ENCODE results near the gene RXRA.

RXRA gene

GRCh38 chr9:134323741-134324358 is 2.4 kb upstream of the RXRA start:
- no peak for DNase-seq (ENCODE audit: low read depth in 2 of 2)

DNA sequence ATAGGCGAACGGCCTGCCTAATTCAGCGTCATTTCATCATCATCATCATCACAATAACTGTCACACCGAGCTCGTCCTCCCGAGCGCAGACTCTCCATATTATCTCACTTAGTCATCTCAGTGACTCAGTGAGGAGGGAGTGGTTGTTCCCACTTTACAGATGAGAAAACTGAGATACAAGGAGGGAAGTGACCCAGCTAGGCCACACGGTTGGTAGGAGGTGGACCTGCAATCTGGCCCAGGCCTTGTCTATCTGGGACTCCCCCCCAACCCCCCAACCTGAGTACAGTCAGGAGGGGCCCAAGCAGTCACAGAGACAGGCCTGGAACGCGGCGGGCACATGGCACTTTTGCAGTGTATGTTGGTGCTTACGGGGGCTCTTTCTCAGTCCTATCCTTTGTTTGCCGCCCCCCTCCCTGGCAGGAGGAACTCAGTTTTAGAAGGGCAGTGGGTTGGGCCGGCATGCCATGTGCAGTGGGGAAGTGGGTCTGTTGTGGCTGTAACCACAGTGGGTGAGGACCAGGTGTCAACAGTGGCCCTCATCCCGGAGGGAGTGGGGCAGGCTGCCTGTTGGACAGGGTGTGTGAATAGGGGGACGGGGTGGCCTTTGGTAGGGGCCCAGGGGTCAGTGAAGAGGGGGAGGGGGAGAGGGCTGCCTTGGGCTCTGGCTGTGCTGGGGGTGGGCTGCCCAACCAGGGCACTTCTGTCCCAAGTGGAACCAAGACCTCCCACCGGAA is 1.7 kb upstream of the RXRA start:
- DNase-seq (ENCODE audit: low read depth in 2 of 2), result no peak

DNA sequence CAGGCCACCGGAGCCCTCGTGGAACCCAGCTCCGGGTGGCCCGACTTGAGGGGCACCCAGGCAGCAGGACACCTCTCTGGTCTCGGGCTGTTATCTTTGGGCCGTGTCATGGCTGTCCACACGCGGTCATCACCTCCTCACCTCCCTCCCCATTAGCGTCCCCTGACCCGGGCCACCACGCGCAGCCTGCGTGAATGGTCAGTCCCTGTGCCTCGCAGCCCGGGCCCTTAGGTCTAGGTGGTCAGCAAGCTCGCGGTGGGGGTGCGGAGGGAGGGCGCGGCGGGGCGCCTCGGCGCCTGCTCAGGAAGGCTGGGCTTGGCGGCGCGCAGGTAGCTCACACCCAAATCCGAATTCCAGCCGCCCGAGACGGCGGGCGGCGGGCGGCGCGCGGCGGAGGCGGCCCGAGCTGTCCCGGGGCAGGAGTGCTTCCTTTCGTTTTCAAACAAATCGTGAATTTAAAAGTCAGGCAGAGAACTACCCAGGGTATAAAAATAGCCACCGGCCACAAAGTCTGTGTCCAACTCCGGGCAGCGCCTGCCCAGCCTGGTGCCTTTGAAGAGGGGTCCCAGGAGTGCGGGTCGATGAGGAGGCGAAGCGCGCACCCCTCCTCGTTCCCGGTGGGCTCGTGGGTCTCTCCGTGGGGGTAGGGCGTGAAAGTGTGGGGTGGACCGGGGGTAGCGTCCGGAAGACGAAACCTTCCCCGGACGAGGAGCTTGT is 1.0 kb upstream of the RXRA start:
- no peak for DNase-seq (ENCODE audit: low read depth in 2 of 2)

DNA sequence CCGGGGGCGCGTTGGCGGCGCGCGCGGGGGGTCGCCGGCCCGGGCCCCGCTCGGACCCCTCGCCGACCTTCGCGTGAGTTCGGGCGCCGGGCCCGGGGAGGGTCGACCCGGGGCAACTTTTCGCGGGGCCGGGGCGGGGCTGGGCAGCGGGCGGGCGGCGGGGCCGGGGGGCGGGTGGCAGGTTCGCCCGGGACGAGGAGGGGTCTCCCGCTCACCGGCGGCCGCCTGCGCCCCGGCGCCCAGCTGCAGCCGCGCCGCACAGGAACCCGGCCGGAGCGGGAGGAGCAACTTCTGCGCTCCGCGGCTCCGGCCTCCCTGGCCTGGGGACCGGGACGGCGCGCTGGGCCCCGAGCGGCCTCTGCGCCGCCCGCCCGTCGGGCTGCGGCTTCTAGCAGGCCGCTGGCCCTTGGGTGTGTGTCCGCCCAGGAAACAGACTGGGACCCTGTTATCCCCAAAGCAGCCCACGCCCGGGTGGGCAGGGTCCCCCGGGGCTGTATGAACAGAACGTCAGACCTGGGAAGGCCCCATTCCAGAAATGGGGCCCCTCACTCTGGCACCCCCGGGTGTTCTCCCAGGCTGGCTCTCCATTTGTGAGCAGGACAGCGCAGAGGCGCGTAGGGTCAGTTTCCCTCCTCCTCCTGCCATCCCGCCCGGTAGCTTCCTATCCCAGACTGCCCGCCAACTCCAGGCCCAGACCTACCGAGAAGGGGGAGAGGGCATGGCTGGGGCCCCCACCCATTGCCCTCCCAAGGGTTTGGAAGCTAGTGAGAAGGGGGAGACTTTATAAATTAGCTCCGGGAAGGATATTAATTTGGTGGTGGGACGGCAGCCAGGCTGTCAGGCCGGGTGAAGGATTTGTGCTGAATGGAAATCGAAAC is 708 bp downstream of the RXRA start:
- no peak for DNase-seq (ENCODE audit: low read depth in 2 of 2)

- no peak for DNase-seq (ENCODE audit: low read depth in 2 of 2)
These were observed 1.5 kb downstream of the RXRA start for GRCh38 chr9:134327671-134328231.

- DNase-seq (ENCODE audit: low read depth in 2 of 2), result no peak
These were observed 2.1 kb downstream of the RXRA start for GRCh38 chr9:134328341-134328840.

GRCh38 chr9:134328841-134329575 is 2.8 kb downstream of the RXRA start:
- DNase-seq (ENCODE audit: low read depth in 2 of 2), result no peak

GRCh38 chr9:134329576-134329855 is 3.3 kb downstream of the RXRA start:
- no peak for DNase-seq (ENCODE audit: low read depth in 2 of 2)

DNA sequence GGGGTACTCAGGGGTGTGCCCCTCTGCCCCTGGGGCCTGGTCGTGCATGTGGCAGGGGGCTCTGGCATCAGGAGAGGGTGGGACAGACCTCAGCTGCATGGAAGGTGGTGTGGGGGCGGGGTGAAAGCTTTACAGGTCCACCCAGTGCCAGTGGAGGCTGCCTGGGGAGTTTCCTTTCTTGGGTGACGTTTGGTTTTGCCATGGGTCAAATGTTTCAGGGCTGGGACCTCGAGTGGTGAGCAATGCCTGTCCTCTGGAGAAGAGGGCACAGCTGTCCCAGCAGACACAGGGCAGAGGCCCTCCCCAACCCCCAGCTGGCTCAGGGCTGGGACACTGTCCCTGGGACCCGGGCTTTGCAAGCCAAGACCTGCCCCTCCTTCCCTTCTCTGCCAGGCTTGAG is 3.6 kb downstream of the RXRA start:
- DNase-seq (ENCODE audit: low read depth in 2 of 2), result no peak

- DNase-seq (ENCODE audit: low read depth in 2 of 2), result no peak
These were observed 4.3 kb downstream of the RXRA start for GRCh38 chr9:134330590-134330989.

DNA sequence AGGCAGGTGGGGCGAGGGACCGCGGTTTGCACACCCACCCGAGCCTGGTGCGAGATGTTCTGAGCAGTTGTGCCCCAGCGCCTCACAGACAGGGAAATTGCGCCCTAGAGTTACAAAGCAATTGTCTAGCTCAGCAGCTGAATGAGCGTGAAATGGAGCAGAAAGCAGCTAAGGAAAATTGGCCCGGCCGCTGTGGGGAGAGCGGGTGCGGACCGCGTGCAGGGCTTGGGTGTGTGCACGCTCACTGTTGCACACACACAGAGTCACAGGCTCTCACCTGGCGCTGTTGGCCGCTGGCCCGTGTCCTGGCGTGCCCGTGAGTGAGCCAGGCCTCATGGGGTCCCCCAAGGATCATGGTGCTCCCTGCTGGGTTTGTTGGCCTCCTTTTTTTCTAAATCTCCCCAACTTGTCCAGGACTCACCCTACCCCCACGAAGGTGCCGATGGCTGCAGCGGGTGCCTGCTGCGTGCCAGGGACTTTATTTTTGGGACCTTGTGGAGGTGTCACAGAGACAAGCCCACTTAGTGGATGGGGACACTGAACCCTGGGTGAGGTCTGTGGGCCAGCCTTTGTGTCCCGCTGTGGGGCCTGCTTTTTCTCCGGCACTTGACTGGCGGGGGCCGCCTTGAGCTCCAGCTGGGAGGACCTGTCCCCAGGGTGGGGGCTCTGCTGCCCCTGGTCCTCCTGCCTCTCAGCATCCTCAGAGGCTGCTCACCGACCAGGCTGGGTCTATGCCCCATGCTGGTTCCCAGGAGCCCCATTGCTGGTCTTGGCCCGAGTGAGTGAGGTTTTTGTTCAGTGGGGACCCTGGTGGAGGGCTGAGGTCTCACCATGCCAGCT is 5.2 kb downstream of the RXRA start:
- no peak for DNase-seq (ENCODE audit: low read depth in 2 of 2)

- no peak for DNase-seq (ENCODE audit: low read depth in 2 of 2)
These were observed 6.0 kb downstream of the RXRA start for GRCh38 chr9:134332266-134332665.

DNA sequence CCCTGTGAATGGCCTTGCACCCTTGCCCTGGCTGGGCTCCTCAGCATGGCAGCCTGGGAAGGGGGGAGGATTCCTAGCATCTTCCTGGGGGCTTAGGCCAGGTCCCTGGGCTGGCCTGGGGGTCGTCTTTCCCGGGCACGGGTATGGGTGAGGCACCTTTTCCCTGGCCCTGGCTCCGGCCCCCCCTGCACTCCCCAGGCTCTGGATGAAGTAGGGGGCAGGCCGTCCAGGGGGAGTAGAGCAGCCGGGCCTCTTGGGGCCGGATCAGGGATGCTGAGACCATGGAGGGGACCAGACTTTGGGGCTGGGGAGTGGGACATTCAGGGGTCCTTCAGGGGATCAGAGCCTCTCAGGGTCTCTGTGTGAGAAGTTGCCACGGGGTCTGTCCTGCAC is 6.6 kb downstream of the RXRA start:
- no peak for DNase-seq (ENCODE audit: low read depth in 2 of 2)

DNA sequence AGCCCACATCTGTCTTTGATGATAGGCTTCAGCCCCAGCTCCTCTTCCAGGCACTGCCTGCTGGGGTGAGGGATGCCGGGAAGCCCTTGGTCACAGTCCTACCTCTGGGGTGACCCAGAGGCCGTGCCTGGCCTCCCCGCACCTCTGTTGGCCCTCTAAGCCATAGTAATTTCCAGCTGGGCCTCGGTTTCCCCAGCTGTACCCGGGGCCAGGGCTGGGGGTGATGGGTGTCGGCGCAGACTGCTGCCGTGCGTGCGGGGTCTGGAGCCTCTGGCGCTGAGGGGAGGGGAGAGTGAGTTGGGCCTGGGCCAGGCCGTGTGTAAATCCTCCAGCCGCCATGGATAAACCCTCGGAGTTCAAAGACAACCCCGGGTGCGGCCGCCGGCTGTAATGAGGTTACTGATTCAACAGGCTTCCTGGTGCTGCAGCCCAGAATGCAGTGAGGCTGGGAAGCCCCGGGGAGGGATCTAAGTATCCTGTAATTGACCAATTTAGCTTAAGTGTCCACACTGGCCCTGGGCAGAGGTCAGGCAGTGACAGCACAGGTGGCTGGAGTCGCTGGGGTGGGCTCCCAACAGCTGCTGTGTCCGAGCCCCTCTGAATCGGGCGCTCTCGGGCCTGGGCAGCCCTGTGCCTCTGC is 7.1 kb downstream of the RXRA start:
- DNase-seq (ENCODE audit: low read depth in 2 of 2), result no peak

DNA sequence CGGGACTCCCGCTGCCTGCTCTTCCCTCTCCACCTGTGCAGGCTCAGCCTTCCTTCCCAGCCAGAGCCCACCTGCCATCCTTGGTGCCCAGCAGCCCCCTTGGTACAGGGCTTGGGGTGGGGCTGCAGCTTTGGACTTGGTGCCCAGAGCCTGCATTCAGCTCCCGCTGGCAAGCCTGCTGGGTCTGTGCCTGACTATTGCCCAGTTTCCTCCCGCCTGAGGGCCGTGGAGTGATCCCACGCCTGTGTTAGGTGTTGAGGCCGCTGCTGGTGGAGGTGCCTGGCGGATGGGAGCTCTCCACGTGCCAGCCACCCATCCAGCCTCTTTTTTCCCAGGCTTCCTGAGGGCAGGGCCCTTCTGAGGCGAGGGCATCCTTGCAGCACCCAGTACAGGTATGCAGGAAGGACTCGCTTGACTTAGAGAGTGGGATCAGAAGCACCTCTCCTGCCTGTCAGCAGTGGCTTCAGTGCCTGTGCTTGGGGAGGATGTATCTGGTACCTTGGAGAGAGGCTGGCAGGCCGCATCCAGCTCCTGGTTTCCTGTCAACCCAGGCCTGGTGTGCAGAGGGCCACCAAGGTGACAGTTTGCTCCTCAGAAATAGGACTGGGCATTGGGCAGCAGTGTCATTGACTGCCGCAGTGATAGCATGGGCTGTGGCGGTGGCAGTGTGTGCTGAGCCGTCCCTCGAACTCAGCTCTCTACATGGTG is 7.8 kb downstream of the RXRA start:
- DNase-seq (ENCODE audit: low read depth in 2 of 2), result no peak

DNA sequence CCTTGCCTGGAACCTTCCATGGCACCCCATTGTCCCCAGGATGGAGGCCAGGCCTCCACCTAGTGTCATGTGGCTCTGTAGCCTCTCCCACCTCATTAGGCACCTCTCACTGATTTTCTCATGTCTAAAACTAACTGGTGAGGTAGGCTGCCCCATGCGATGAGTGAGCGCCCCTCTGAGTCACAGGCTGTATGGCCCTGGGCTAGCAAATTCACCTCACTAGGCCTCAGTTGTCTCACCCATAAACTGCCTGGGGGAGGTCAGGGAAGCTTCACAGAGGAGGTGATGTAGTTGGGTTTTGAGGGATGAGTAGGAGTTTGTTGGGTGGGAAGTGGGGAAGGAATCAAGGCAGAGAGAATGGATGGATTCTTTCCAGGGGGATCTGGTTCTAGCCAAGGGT is 8.8 kb downstream of the RXRA start:
- DNase-seq (ENCODE audit: low read depth in 2 of 2), result no peak

DNA sequence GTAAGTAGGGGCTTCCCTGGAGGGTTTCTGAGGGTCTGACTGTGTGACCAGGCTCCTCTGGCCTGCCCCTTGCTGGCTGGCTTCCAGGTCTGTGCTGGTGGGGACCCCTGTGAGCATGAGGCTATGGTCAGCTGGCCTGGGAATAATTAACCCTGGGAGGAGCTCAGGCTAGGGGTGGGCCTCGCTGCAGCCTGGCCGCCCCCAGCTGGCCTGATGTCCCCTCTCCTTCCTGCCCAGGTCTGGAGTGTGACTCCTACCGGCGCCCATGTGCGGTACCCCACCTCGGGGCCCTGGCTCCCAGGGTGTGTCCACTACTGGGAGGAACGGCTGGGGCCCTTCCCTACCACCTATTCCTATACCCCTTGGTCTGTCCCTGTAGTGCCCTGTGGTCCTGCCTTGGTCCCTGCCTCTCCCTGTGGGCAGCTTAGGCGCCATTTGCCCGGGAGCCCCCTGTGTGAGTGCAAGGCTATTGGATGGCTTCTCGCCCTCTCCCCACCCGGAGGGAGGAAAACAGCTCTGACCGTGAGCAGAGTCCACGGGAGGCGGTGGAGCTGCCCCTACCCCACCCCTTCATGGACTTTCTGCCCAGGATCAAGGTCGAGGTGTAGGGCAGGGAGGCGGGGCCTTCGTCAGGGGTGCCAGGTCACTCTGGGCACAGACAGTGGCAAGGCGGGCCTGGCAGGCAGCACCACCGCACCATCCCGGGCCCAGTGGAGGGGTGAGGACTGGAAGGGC is 9.4 kb downstream of the RXRA start:
- DNase-seq (ENCODE audit: low read depth in 2 of 2), result no peak

GRCh38 chr9:134336228-134336627 is 10.0 kb downstream of the RXRA start:
- no peak for DNase-seq (ENCODE audit: low read depth in 2 of 2)
